PC-9 (cell line): ENCODE measurements around the gene ATXN2L. TPM values are rescaled to one million over a fixed set of nuclear protein-coding genes. Genes with fewer than 3 reads are reported as not detected.
A peak's percentile ranks its signal among the peaks of the same experiment; 100 is the strongest.

ENCODE experiments used
- BruUV-seq: library from RNA; stranded (reverse); fragments of 400-500 nt; replicated peaks from 2 replicates; lab custom pipeline; 2021; lab: Mats Ljungman, UMichigan
- CTCF ChIA-PET: fragments of 300-600 bp; sonication (Branson Sonifier 250); formaldehyde crosslinking; loops from one replicate; lab custom pipeline; 2022; ENCODE audit warnings: antibody characterized with exemption; lab: Charles Lee
- POLR2A ChIA-PET: fragments of 300-600 bp; sonication (Branson Sonifier 250); formaldehyde crosslinking; loops from one replicate; lab custom pipeline; 2022; ENCODE audit warnings: antibody characterized with exemption; ENCODE audit not compliant: unreplicated experiment; lab: Charles Lee
- DNase-seq, 2 experiments: peaks; one replicate each; pipeline versions ENCODE4 v3.0.0 to v3.0.0-alpha.2; 2015 to 2022; ENCODE audit warnings: mixed read lengths in 1 of 2
- H2AFZ ChIP-seq: fragments of 200-600 bp; sonication (generic); 2 replicates; pipeline ENCODE4 v1.8.1; 2017; ENCODE audit warnings: antibody characterized with exemption
- H3F3A ChIP-seq: fragments of 200-600 bp; sonication (generic); 2 replicates; pipeline ENCODE4 v1.8.1; 2017; ENCODE audit warnings: antibody characterized with exemption, mild to moderate bottlenecking, low read depth; ENCODE audit not compliant: insufficient read depth
- H3K27ac ChIP-seq: fragments of 200-600 bp; sonication (generic); 2 replicates; pipeline ENCODE4 v1.6.1; 2016; ENCODE audit warnings: mixed run types
- H3K27me3 ChIP-seq: fragments of 200-600 bp; sonication (generic); 2 replicates; pipeline ENCODE4 v1.6.1; 2016; ENCODE audit warnings: low read depth, mixed run types; ENCODE audit not compliant: insufficient read depth
- H3K36me3 ChIP-seq: fragments of 200-600 bp; sonication (generic); 2 replicates; pipeline ENCODE4 v1.6.1; 2016; ENCODE audit warnings: low read depth, mixed run types
- H3K4me1 ChIP-seq: fragments of 200-600 bp; sonication (generic); replicated peaks from 2 replicates; pipeline ENCODE4 v1.6.1; 2016; ENCODE audit warnings: mixed run types; ENCODE audit not compliant: insufficient read depth
- H3K4me2 ChIP-seq: fragments of 200-600 bp; sonication (generic); 2 replicates; pipeline ENCODE4 v1.6.1; 2017; ENCODE audit warnings: mixed run types
- H3K4me3 ChIP-seq: fragments of 200-600 bp; sonication (generic); 2 replicates; pipeline ENCODE4 v1.6.1; 2016; ENCODE audit warnings: mixed run types
- H3K79me2 ChIP-seq: fragments of 200-600 bp; sonication (generic); 2 replicates; pipeline ENCODE4 v1.6.1; 2017; ENCODE audit warnings: low read depth, mixed run types
- H3K9me2 ChIP-seq: fragments of 200-600 bp; sonication (generic); 2 replicates; pipeline ENCODE4 v1.8.1; 2017; ENCODE audit warnings: mild to moderate bottlenecking; ENCODE audit not compliant: insufficient read depth
- H3K9me3 ChIP-seq: fragments of 200-600 bp; sonication (generic); 2 replicates; pipeline ENCODE4 v1.8.1; 2016; ENCODE audit warnings: low read depth; ENCODE audit not compliant: insufficient read depth
- H4K20me1 ChIP-seq: fragments of 200-600 bp; sonication (generic); 2 replicates; pipeline ENCODE4 v1.8.1; 2017; ENCODE audit not compliant: insufficient read depth
- CTCF ChIP-seq: fragments of 200-600 bp; sonication (generic); conservative IDR thresholded peaks from 2 replicates; pipeline ENCODE4 v1.6.1; 2017; ENCODE audit warnings: mixed run types, antibody characterized with exemption, mild to moderate bottlenecking, moderate library complexity
- EZH2 ChIP-seq: fragments of 200-600 bp; sonication (generic); IDR thresholded peaks from 2 replicates; pipeline ENCODE4 v1.8.0; 2017; ENCODE audit warnings: antibody characterized with exemption, low read depth
- intact Hi-C: fragments of 100-400 bp; cut with micrococcal nuclease; formaldehyde crosslinking; loops from one replicate; pipeline ENCODE4 v1.10.0; 2022; ENCODE audit not compliant: unreplicated experiment
- total RNA-seq: library from RNA; stranded (reverse); gene quantifications from 2 replicates; pipeline ENCODE4 v1.2.3, GENCODE V29; 2021

ATXN2L gene
- total RNA-seq, 1 experiment from 2014 or later = 356 TPM

GRCh38 chr16:28838558-28838918 lies 15.7 kb downstream of the ATXN2L start:
- no peak overlapping the region for H3K4me3 ChIP-seq
- no peaks in the 10 kb centered on the region for H3K9me2 ChIP-seq
- no peak overlapping the region for H2AFZ ChIP-seq
- H3K79me2 ChIP-seq = no peaks in the 10 kb centered on the region
- no peak overlapping the region for H3K27ac ChIP-seq
- CTCF ChIA-PET = no interaction called here
- H3K9me3 ChIP-seq = no peaks in the 10 kb centered on the region
- no peak for DNase-seq
- peaks cover 39% of the 10 kb centered on the region for H4K20me1 ChIP-seq
- POLR2A ChIA-PET = no interaction called here
- intact Hi-C loops = no loop called here
- TF ChIP-seq EZH2 = no peak
- TF ChIP-seq CTCF = no peak
- no peak overlapping the region for H3K4me2 ChIP-seq
- H3K4me1 ChIP-seq = no peaks in the 10 kb centered on the region
- peaks cover 36% of the 10 kb centered on the region for H3K36me3 ChIP-seq
- no peaks in the 10 kb centered on the region for H3K27me3 ChIP-seq
- peaks cover 93% of the 10 kb centered on the region for H3F3A ChIP-seq
- BruUV-seq = no TSS peak

- DNase-seq = no peak
- POLR2A ChIA-PET = no interaction called here
- Histone ChIP-seq H3F3A (peaks cover 91% of the 10 kb centered on the region), H3K27me3 (no peaks in the 10 kb centered on the region), H3K27ac (peak overlapping the region; percentile 48), H3K4me3 (no peak overlapping the region), H3K4me2 (no peak overlapping the region), H4K20me1 (peaks cover 36% of the 10 kb centered on the region), H3K4me1 (no peaks in the 10 kb centered on the region), H3K79me2 (peaks cover 4% of the 10 kb centered on the region; the same call in 1 of the 2 replicates), H3K36me3 (peaks cover 36% of the 10 kb centered on the region), H2AFZ (no peak overlapping the region), H3K9me2 (no peaks in the 10 kb centered on the region), H3K9me3 (no peaks in the 10 kb centered on the region)
- BruUV-seq = no TSS peak
- TF ChIP-seq CTCF = no peak
- TF ChIP-seq EZH2 = no peak
- intact Hi-C loops = no loop called here
- CTCF ChIA-PET = no interaction called here
These were observed 16.3 kb downstream of the ATXN2L start for GRCh38 chr16:28839004-28839639.

- no peak overlapping the region for H2AFZ ChIP-seq
- no peak overlapping the region for H3K4me3 ChIP-seq
- ChIA-PET POLR2A (interaction anchor here (0.5 kb wide), 1 partner anchor 83 kb away, joined by 4 read pairs; no protein-coding TSS in a partner anchor), CTCF (interaction anchor here (0.7 kb wide), 1 partner anchor 1162 kb away, joined by 5 read pairs; no protein-coding TSS in a partner anchor)
- H3K4me1 ChIP-seq = peaks cover 4% of the 10 kb centered on the region
- intact Hi-C loops = no loop called here
- peak in 1 of 2 experiments; percentile 15 for DNase-seq
- H3F3A ChIP-seq = peaks cover 86% of the 10 kb centered on the region
- peaks cover 37% of the 10 kb centered on the region for H3K36me3 ChIP-seq
- peak overlapping the region; percentile 48 for H3K27ac ChIP-seq
- no peaks in the 10 kb centered on the region for H3K27me3 ChIP-seq
- no peak overlapping the region for H3K4me2 ChIP-seq
- no peaks in the 10 kb centered on the region for H3K9me2 ChIP-seq
- BruUV-seq = TSS peak; percentile 2
- H3K79me2 ChIP-seq = peaks cover 11% of the 10 kb centered on the region
- H3K9me3 ChIP-seq = no peaks in the 10 kb centered on the region
- H4K20me1 ChIP-seq = peaks cover 34% of the 10 kb centered on the region
- TF ChIP-seq EZH2 (no peak), CTCF (no peak)
These were observed 17.1 kb downstream of the ATXN2L start for GRCh38 chr16:28839899-28840298.
